ENCODE results near the gene ITSN1.
"Not testable (repeated sequence)": the region's sequence is repeated elsewhere in the genome, so short reads cannot be mapped to it uniquely, and the experiment has no call there.

The ITSN1 gene

GRCh38 chr21:33708874-33709273 is 66.6 kb downstream of the ITSN1 start:
- no peak for TF ChIP-seq TCF4 (CRISPR knock-in tag; IDR thresholded peaks at IDR 0.05; ENCODE audit: borderline replicate concordance)
- TF ChIP-seq ZNF8 (CRISPR knock-in tag; IDR thresholded peaks at IDR 0.05), result no peak
- no peak for TF ChIP-seq CREB5 (CRISPR knock-in tag; IDR thresholded peaks at IDR 0.05; ENCODE audit: low read depth)
- TF ChIP-seq TOX (CRISPR knock-in tag; IDR thresholded peaks at IDR 0.05; ENCODE audit: borderline replicate concordance), result no peak
- no peak for TF ChIP-seq ZNF70 (CRISPR knock-in tag; IDR thresholded peaks at IDR 0.05)
- TF ChIP-seq ZNF565 (CRISPR knock-in tag; conservative IDR thresholded peaks at IDR 0.05; ENCODE audit: low read depth), result no peak
- TF ChIP-seq CSDC2 (CRISPR knock-in tag; IDR thresholded peaks at IDR 0.05), result no peak
- no peak for TF ChIP-seq BACH2 (CRISPR knock-in tag; IDR thresholded peaks at IDR 0.05; ENCODE audit: borderline replicate concordance)
- ATAC-seq, result no peak

GRCh38 chr21:33712022-33712803 is 69.9 kb downstream of the ITSN1 start:
- TF ChIP-seq BACH2 (CRISPR knock-in tag; IDR thresholded peaks at IDR 0.05; ENCODE audit: borderline replicate concordance) (no peak), OSR1 (CRISPR knock-in tag; IDR thresholded peaks at IDR 0.05) (no peak), CSDC2 (CRISPR knock-in tag; IDR thresholded peaks at IDR 0.05) (no peak), ZNF8 (CRISPR knock-in tag; IDR thresholded peaks at IDR 0.05) (no peak), CSRNP3 (CRISPR knock-in tag; IDR thresholded peaks at IDR 0.05) (no peak), RARB (CRISPR knock-in tag; IDR thresholded peaks at IDR 0.05) (no peak), PATZ1 (CRISPR knock-in tag; IDR thresholded peaks at IDR 0.05; ENCODE audit: borderline replicate concordance) (no peak), ZNF70 (CRISPR knock-in tag; IDR thresholded peaks at IDR 0.05) (no peak), TCF4 (CRISPR knock-in tag; IDR thresholded peaks at IDR 0.05; ENCODE audit: borderline replicate concordance) (no peak), ZC3H10 (CRISPR knock-in tag; IDR thresholded peaks at IDR 0.05) (no peak)
- ATAC-seq, result no peak

- TF ChIP-seq ZFP3 (CRISPR knock-in tag; IDR thresholded peaks at IDR 0.05) (no peak), CREB5 (CRISPR knock-in tag; IDR thresholded peaks at IDR 0.05; ENCODE audit: low read depth) (no peak), TSHZ2 (CRISPR knock-in tag; IDR thresholded peaks at IDR 0.05) (no peak), ZNF70 (CRISPR knock-in tag; IDR thresholded peaks at IDR 0.05) (no peak), SNAI2 (CRISPR knock-in tag; IDR thresholded peaks at IDR 0.05) (no peak), BACH2 (CRISPR knock-in tag; IDR thresholded peaks at IDR 0.05; ENCODE audit: borderline replicate concordance) (no peak), POU6F1 (CRISPR knock-in tag; IDR thresholded peaks at IDR 0.05; ENCODE audit: borderline replicate concordance, low read depth) (no peak), PATZ1 (CRISPR knock-in tag; IDR thresholded peaks at IDR 0.05; ENCODE audit: borderline replicate concordance) (no peak), OSR1 (CRISPR knock-in tag; IDR thresholded peaks at IDR 0.05) (no peak), ZNF8 (CRISPR knock-in tag; IDR thresholded peaks at IDR 0.05) (no peak), CSDC2 (CRISPR knock-in tag; IDR thresholded peaks at IDR 0.05) (no peak), RARB (CRISPR knock-in tag; IDR thresholded peaks at IDR 0.05) (no peak), ZFP30 (CRISPR knock-in tag; IDR thresholded peaks at IDR 0.05) (no peak), ESRRG (CRISPR knock-in tag; IDR thresholded peaks at IDR 0.05) (no peak)
- ATAC-seq, result no peak
These were observed 78.8 kb downstream of the ITSN1 start for GRCh38 chr21:33721081-33721480.

- ATAC-seq, result not testable (repeated sequence)
These were observed 86.8 kb downstream of the ITSN1 start for GRCh38 chr21:33729139-33729538.
